ENCODE data around the gene ARHGEF16. TPM values are rescaled to one million over a fixed set of nuclear protein-coding genes. Genes with fewer than 3 reads are reported as not detected.

The ARHGEF16 gene
- total RNA-seq, 3 donors from 2014 or later = 0.80 to 16.2 (median 15.1) TPM

- TF ChIP-seq POLR2AphosphoS5 (IDR thresholded peaks at IDR 0.05) (no peak), POLR2A (IDR thresholded peaks at IDR 0.05) (no peak), CTCF (IDR thresholded peaks at IDR 0.05) (no peak)
- intact Hi-C loops (cut with DNase I; ENCODE audit: low total_unique reads) = no loop called here
- H3K27ac ChIP-seq = no peak overlapping the region
Measured at GRCh38 chr1:3511306-3511705, 56.8 kb downstream of the ARHGEF16 start.

GRCh38 chr1:3511856-3512255, 57.4 kb downstream of the ARHGEF16 start:
- H3K4me3 ChIP-seq = no peak overlapping the region
- H3K27ac ChIP-seq = no peak overlapping the region
- DNase-seq (ENCODE audit: low spot score in 2 of 2) = no peak
- H3K27me3 ChIP-seq = no peaks in the 10 kb centered on the region
- H3K4me1 ChIP-seq = no peaks in the 10 kb centered on the region
- H3K36me3 ChIP-seq = no peaks in the 10 kb centered on the region
- TF ChIP-seq CTCF (IDR thresholded peaks at IDR 0.05) (no peak), POLR2AphosphoS5 (IDR thresholded peaks at IDR 0.05) (no peak), POLR2A (IDR thresholded peaks at IDR 0.05) (no peak)
- intact Hi-C loops (cut with DNase I; ENCODE audit: low total_unique reads) = no loop called here
- H3K9me3 ChIP-seq = no peaks in the 10 kb centered on the region

More at GRCh38 chr1:3511306-3511705, 56.8 kb downstream of the ARHGEF16 start:
- DNase-seq (ENCODE audit: low spot score in 2 of 2) = no peak
- Histone ChIP-seq H3K36me3 (no peaks in the 10 kb centered on the region), H3K4me1 (no peaks in the 10 kb centered on the region), H3K4me3 (no peak overlapping the region), H3K9me3 (no peaks in the 10 kb centered on the region), H3K27me3 (no peaks in the 10 kb centered on the region)

GRCh38 chr1:3514404-3514803, 59.9 kb downstream of the ARHGEF16 start:
- Histone ChIP-seq H3K4me1 (no peaks in the 10 kb centered on the region), H3K9me3 (no peaks in the 10 kb centered on the region), H3K27me3 (no peaks in the 10 kb centered on the region), H3K27ac (no peak overlapping the region), H3K4me3 (no peak overlapping the region), H3K36me3 (no peaks in the 10 kb centered on the region)
- TF ChIP-seq POLR2A (IDR thresholded peaks at IDR 0.05) (no peak), POLR2AphosphoS5 (IDR thresholded peaks at IDR 0.05) (no peak), CTCF (IDR thresholded peaks at IDR 0.05) (no peak)
- no peak for DNase-seq (ENCODE audit: low spot score in 2 of 2)
- intact Hi-C loops (cut with DNase I; ENCODE audit: low total_unique reads) = no loop called here

- H3K27ac ChIP-seq = no peak overlapping the region
- no peaks in the 10 kb centered on the region for H3K27me3 ChIP-seq
- no peaks in the 10 kb centered on the region for H3K4me1 ChIP-seq
- no peaks in the 10 kb centered on the region for H3K9me3 ChIP-seq
- no peaks in the 10 kb centered on the region for H3K36me3 ChIP-seq
- no peak for DNase-seq (ENCODE audit: low spot score in 2 of 2)
- TF ChIP-seq CTCF (IDR thresholded peaks at IDR 0.05) (no peak), POLR2A (IDR thresholded peaks at IDR 0.05) (no peak), POLR2AphosphoS5 (IDR thresholded peaks at IDR 0.05) (no peak)
- no peak overlapping the region for H3K4me3 ChIP-seq
- intact Hi-C loops (cut with DNase I; ENCODE audit: low total_unique reads) = no loop called here
Measured at GRCh38 chr1:3515272-3515671, 60.8 kb downstream of the ARHGEF16 start.

- DNase-seq (ENCODE audit: low spot score in 2 of 2) = no peak
- Histone ChIP-seq H3K27ac (no peak overlapping the region), H3K4me1 (no peaks in the 10 kb centered on the region), H3K27me3 (no peaks in the 10 kb centered on the region), H3K4me3 (no peak overlapping the region), H3K36me3 (no peaks in the 10 kb centered on the region), H3K9me3 (no peaks in the 10 kb centered on the region)
- no peak for TF ChIP-seq POLR2AphosphoS5 (IDR thresholded peaks at IDR 0.05)
- TF ChIP-seq CTCF (IDR thresholded peaks at IDR 0.05) = no peak
- no peak for TF ChIP-seq POLR2A (IDR thresholded peaks at IDR 0.05)
- intact Hi-C loops (cut with DNase I; ENCODE audit: low total_unique reads) = no loop called here
Measured at GRCh38 chr1:3515774-3516480, 61.5 kb downstream of the ARHGEF16 start.

All from breast epithelium (tissue), 4 donors.